ENCODE results near the gene NRXN3.
"Not testable (repeated sequence)": the region's sequence is repeated elsewhere in the genome, so short reads cannot be mapped to it uniquely, and the experiment has no call there.

NRXN3 gene

GRCh38 chr14:79758985-79759384 lies 1588.8 kb downstream of the NRXN3 start:
- no peak for DNase-seq
- Histone ChIP-seq H3K36me3 (ENCODE audit: control insufficient read depth, insufficient read depth, low read length) (no peaks in the 10 kb centered on the region), H3K27me3 (replicated peaks; ENCODE audit: control insufficient read depth, insufficient read depth, low read length, poor library complexity, severe bottlenecking) (no peaks in the 10 kb centered on the region), H3K9me3 (ENCODE audit: control insufficient read depth, low read length) (no peaks in the 10 kb centered on the region), H3K4me3 (ENCODE audit: insufficient read depth, low read depth, low read length, poor library complexity, severe bottlenecking) (no peak overlapping the region), H3K27ac (ENCODE audit: insufficient read depth, low read length, poor library complexity, severe bottlenecking) (no peak overlapping the region), H3K4me1 (ENCODE audit: control insufficient read depth, insufficient read depth, low read length, poor library complexity, severe bottlenecking) (no peaks in the 10 kb centered on the region)

GRCh38 chr14:79764323-79764722 lies 1594.2 kb downstream of the NRXN3 start:
- Histone ChIP-seq H3K27me3 (replicated peaks; ENCODE audit: control insufficient read depth, insufficient read depth, low read length, poor library complexity, severe bottlenecking) (no peaks in the 10 kb centered on the region), H3K4me1 (ENCODE audit: control insufficient read depth, insufficient read depth, low read length, poor library complexity, severe bottlenecking) (no peaks in the 10 kb centered on the region), H3K9me3 (ENCODE audit: control insufficient read depth, low read length) (no peaks in the 10 kb centered on the region), H3K4me3 (ENCODE audit: insufficient read depth, low read depth, low read length, poor library complexity, severe bottlenecking) (no peak overlapping the region), H3K36me3 (ENCODE audit: control insufficient read depth, insufficient read depth, low read length) (no peaks in the 10 kb centered on the region), H3K27ac (ENCODE audit: insufficient read depth, low read length, poor library complexity, severe bottlenecking) (no peak overlapping the region)
- no peak for DNase-seq

GRCh38 chr14:79766511-79766910 lies 1596.3 kb downstream of the NRXN3 start:
- Histone ChIP-seq H3K4me3 (ENCODE audit: insufficient read depth, low read depth, low read length, poor library complexity, severe bottlenecking) (no peak overlapping the region), H3K4me1 (ENCODE audit: control insufficient read depth, insufficient read depth, low read length, poor library complexity, severe bottlenecking) (no peaks in the 10 kb centered on the region), H3K36me3 (ENCODE audit: control insufficient read depth, insufficient read depth, low read length) (no peaks in the 10 kb centered on the region), H3K27me3 (replicated peaks; ENCODE audit: control insufficient read depth, insufficient read depth, low read length, poor library complexity, severe bottlenecking) (no peaks in the 10 kb centered on the region), H3K27ac (ENCODE audit: insufficient read depth, low read length, poor library complexity, severe bottlenecking) (no peak overlapping the region), H3K9me3 (ENCODE audit: control insufficient read depth, low read length) (no peaks in the 10 kb centered on the region)
- no peak for DNase-seq

- Histone ChIP-seq H3K9me3 (ENCODE audit: control insufficient read depth, low read length) (no peaks in the 10 kb centered on the region), H3K36me3 (ENCODE audit: control insufficient read depth, insufficient read depth, low read length) (no peaks in the 10 kb centered on the region), H3K27me3 (replicated peaks; ENCODE audit: control insufficient read depth, insufficient read depth, low read length, poor library complexity, severe bottlenecking) (no peaks in the 10 kb centered on the region), H3K4me3 (ENCODE audit: insufficient read depth, low read depth, low read length, poor library complexity, severe bottlenecking) (no peak overlapping the region), H3K27ac (ENCODE audit: insufficient read depth, low read length, poor library complexity, severe bottlenecking) (no peak overlapping the region), H3K4me1 (ENCODE audit: control insufficient read depth, insufficient read depth, low read length, poor library complexity, severe bottlenecking) (no peaks in the 10 kb centered on the region)
- DNase-seq, result no peak
Measured at GRCh38 chr14:79767251-79767650, 1597.1 kb downstream of the NRXN3 start.

- H3K27me3 ChIP-seq (replicated peaks; ENCODE audit: control insufficient read depth, insufficient read depth, low read length, poor library complexity, severe bottlenecking); H3K9me3 ChIP-seq (ENCODE audit: control insufficient read depth, low read length); H3K4me3 ChIP-seq (ENCODE audit: insufficient read depth, low read depth, low read length, poor library complexity, severe bottlenecking); H3K27ac ChIP-seq (ENCODE audit: insufficient read depth, low read length, poor library complexity, severe bottlenecking); H3K36me3 ChIP-seq (ENCODE audit: control insufficient read depth, insufficient read depth, low read length); DNase-seq; H3K4me1 ChIP-seq (ENCODE audit: control insufficient read depth, insufficient read depth, low read length, poor library complexity, severe bottlenecking): not testable (repeated sequence)
Measured at GRCh38 chr14:79767721-79768120, 1597.5 kb downstream of the NRXN3 start.

- Histone ChIP-seq H3K4me3 (ENCODE audit: insufficient read depth, low read depth, low read length, poor library complexity, severe bottlenecking) (no peak overlapping the region), H3K9me3 (ENCODE audit: control insufficient read depth, low read length) (no peaks in the 10 kb centered on the region), H3K36me3 (ENCODE audit: control insufficient read depth, insufficient read depth, low read length) (no peaks in the 10 kb centered on the region), H3K27ac (ENCODE audit: insufficient read depth, low read length, poor library complexity, severe bottlenecking) (no peak overlapping the region), H3K27me3 (replicated peaks; ENCODE audit: control insufficient read depth, insufficient read depth, low read length, poor library complexity, severe bottlenecking) (no peaks in the 10 kb centered on the region), H3K4me1 (ENCODE audit: control insufficient read depth, insufficient read depth, low read length, poor library complexity, severe bottlenecking) (no peaks in the 10 kb centered on the region)
- no peak for DNase-seq
Measured at GRCh38 chr14:79781882-79782281, 1611.7 kb downstream of the NRXN3 start.

GRCh38 chr14:79783041-79783440 lies 1612.9 kb downstream of the NRXN3 start:
- H3K4me1 ChIP-seq (ENCODE audit: control insufficient read depth, insufficient read depth, low read length, poor library complexity, severe bottlenecking), result no peaks in the 10 kb centered on the region
- no peak overlapping the region for H3K27ac ChIP-seq (ENCODE audit: insufficient read depth, low read length, poor library complexity, severe bottlenecking)
- no peak overlapping the region for H3K4me3 ChIP-seq (ENCODE audit: insufficient read depth, low read depth, low read length, poor library complexity, severe bottlenecking)
- H3K27me3 ChIP-seq (replicated peaks; ENCODE audit: control insufficient read depth, insufficient read depth, low read length, poor library complexity, severe bottlenecking), result no peaks in the 10 kb centered on the region
- H3K36me3 ChIP-seq (ENCODE audit: control insufficient read depth, insufficient read depth, low read length), result no peaks in the 10 kb centered on the region
- no peak for DNase-seq
- no peaks in the 10 kb centered on the region for H3K9me3 ChIP-seq (ENCODE audit: control insufficient read depth, low read length)

GRCh38 chr14:79786522-79786921 lies 1616.3 kb downstream of the NRXN3 start:
- Histone ChIP-seq H3K4me1 (ENCODE audit: control insufficient read depth, insufficient read depth, low read length, poor library complexity, severe bottlenecking) (no peaks in the 10 kb centered on the region), H3K27me3 (replicated peaks; ENCODE audit: control insufficient read depth, insufficient read depth, low read length, poor library complexity, severe bottlenecking) (no peaks in the 10 kb centered on the region), H3K4me3 (ENCODE audit: insufficient read depth, low read depth, low read length, poor library complexity, severe bottlenecking) (no peak overlapping the region), H3K36me3 (ENCODE audit: control insufficient read depth, insufficient read depth, low read length) (no peaks in the 10 kb centered on the region), H3K9me3 (ENCODE audit: control insufficient read depth, low read length) (no peaks in the 10 kb centered on the region), H3K27ac (ENCODE audit: insufficient read depth, low read length, poor library complexity, severe bottlenecking) (no peak overlapping the region)
- no peak for DNase-seq

GRCh38 chr14:79788346-79788745 lies 1618.2 kb downstream of the NRXN3 start:
- DNase-seq, result no peak
- H3K27me3 ChIP-seq (replicated peaks; ENCODE audit: control insufficient read depth, insufficient read depth, low read length, poor library complexity, severe bottlenecking), result no peaks in the 10 kb centered on the region
- no peaks in the 10 kb centered on the region for H3K36me3 ChIP-seq (ENCODE audit: control insufficient read depth, insufficient read depth, low read length)
- H3K4me3 ChIP-seq (ENCODE audit: insufficient read depth, low read depth, low read length, poor library complexity, severe bottlenecking), result no peak overlapping the region
- no peaks in the 10 kb centered on the region for H3K9me3 ChIP-seq (ENCODE audit: control insufficient read depth, low read length)
- H3K27ac ChIP-seq (ENCODE audit: insufficient read depth, low read length, poor library complexity, severe bottlenecking), result no peak overlapping the region
- no peaks in the 10 kb centered on the region for H3K4me1 ChIP-seq (ENCODE audit: control insufficient read depth, insufficient read depth, low read length, poor library complexity, severe bottlenecking)

GRCh38 chr14:79791055-79791732 lies 1621.0 kb downstream of the NRXN3 start:
- no peaks in the 10 kb centered on the region for H3K36me3 ChIP-seq (ENCODE audit: control insufficient read depth, insufficient read depth, low read length)
- no peak overlapping the region for H3K27ac ChIP-seq (ENCODE audit: insufficient read depth, low read length, poor library complexity, severe bottlenecking)
- H3K4me3 ChIP-seq (ENCODE audit: insufficient read depth, low read depth, low read length, poor library complexity, severe bottlenecking), result no peak overlapping the region
- no peak for DNase-seq
- H3K9me3 ChIP-seq (ENCODE audit: control insufficient read depth, low read length), result no peaks in the 10 kb centered on the region
- H3K27me3 ChIP-seq (replicated peaks; ENCODE audit: control insufficient read depth, insufficient read depth, low read length, poor library complexity, severe bottlenecking), result no peaks in the 10 kb centered on the region
- no peaks in the 10 kb centered on the region for H3K4me1 ChIP-seq (ENCODE audit: control insufficient read depth, insufficient read depth, low read length, poor library complexity, severe bottlenecking)

Measured in effector memory CD4-positive, alpha-beta T cell (primary cell).